HG03571 (cell line): Measurements from ENCODE around the gene CCDC195.
"Not testable (repeated sequence)": the region's sequence is repeated elsewhere in the genome, so short reads cannot be mapped to it uniquely, and the experiment has no call there.

ENCODE experiments used
- ATAC-seq: cut with Tn5 transposase; IDR thresholded peaks from one replicate; pipeline ENCODE4 v1.9.1; 2021; ENCODE audit not compliant: unreplicated experiment

The CCDC195 gene

DNA sequence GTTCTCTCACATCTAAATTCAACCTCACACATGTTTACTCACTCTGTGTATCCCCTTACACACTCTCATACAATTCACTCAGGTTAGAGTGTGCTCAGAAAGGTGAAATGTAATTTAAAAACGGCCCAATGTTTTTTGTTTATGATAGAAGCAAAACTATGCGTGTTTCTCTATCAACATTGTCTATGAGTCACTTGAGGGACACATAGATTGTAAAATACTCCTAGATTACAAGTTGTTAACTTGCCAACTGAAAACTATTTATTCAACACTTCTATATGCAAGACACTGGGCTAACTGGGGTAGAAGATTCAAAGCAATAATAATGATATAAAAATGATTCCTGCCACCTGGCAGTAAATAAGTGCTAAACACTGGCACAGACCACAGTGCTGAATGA is 24.6 kb downstream of the CCDC195 start:
- no peak for ATAC-seq

DNA sequence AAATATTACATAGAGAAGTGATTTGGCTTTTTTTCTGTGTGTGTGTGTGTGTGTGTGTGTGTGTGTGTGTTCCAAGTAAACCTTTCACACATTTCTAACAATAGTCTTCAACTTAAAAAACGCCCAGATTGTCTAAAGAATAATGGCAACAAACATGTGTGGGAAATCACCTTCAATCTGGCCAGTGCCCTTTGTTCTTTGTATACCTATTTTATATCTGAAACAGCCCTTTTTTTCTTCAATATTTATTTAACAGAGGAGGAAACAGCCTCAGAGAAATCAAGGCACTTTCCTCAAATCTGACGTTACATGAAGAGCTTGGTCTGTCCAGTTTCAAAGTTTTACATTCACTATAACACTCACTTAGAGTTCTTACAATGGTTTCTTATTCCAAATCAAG is 25.3 kb downstream of the CCDC195 start:
- ATAC-seq, result no peak

DNA sequence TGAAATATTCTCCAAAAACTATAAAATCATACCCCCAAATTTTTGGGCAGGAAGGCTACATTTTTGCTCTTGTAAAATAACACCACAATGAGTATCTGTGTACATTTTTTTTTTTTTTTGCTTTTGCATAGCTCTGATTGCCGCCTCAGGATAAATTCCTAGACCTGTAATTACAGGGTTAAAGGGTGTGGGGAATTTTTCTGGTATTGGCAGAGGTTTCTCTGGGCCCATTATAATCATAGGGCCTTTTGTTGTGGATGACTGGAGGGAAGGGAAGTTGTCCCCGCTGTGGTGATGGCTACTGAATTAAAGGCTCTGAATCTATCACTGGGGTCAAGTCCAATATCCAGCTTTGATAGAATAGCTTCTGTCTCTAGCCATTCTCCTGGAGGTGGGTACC is 26.6 kb downstream of the CCDC195 start:
- ATAC-seq, result no peak

DNA sequence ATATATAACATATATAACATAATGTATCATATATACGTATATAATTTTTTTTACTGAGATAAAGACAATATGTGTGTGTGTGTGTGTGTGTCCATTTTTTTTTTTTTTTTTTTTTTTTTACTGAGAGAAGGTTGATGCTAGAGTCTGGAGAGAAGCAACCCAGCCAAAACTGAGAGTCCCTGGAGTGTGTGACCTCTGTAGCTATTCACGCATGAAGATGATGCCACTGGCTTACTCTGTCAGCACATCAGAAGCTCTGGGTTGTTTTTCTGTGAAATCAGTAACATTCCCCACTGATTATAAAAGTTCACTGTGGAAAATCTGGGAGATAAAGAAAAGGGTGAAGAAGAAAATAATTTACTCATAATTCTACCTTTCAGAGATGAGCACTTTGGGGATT is 27.2 kb downstream of the CCDC195 start:
- no peak for ATAC-seq

DNA sequence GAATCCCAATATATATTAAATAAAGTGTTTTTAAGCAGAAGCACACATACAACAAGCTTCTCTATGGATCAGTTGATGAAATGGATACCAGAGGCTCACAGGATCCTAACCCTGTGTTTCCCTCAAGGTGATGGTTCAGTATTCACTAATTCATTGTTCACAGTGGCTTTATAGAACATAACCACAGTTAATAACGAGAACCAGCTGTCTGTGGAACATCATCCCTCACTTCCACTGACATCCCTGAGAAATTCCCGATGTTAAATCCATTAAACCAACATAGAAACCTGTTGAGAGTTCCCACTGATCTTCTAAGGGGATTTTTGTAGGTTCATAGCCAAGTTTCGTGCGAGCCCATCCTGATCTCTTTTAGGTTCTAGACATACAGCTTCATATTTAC is 29.0 kb downstream of the CCDC195 start:
- ATAC-seq, result no peak

DNA sequence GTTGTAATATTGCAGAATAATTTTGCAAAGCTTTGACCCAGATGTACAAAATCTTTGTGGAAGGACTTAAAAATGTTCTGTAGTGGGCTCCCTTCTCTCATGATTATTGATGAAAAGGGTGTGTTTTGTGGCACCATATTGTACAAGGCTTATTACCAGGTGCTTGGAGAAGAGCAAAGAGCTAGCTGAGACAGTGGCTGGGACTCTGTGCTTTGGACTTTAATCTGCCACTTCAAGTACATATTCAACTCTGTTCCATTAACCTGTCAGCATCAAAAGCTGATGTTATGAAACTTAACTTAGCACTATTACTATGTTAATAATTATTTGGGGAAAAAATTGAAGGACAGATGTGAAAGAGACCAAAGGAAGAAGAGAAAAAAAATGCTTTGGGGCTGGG is 31.0 kb downstream of the CCDC195 start:
- ATAC-seq, result no peak

DNA sequence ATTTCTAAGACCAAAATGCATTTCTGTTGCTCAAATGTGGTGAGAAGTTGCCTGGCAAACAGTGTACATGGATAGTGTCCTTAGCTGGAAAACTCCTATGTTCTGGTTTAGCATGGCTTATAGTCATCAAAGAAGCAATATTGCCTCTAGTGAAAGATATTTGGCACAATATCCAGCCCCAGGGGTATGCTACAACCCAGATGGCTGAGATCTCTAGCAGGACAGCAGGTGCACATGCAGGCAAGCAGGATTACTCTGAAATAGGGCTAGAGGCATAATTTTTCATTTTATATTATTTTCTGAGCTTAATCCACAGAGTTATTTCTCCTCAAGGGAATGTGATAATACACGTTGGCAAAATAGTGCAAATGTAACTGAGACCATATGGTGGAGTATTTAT is 34.0 kb downstream of the CCDC195 start:
- ATAC-seq, result no peak

DNA sequence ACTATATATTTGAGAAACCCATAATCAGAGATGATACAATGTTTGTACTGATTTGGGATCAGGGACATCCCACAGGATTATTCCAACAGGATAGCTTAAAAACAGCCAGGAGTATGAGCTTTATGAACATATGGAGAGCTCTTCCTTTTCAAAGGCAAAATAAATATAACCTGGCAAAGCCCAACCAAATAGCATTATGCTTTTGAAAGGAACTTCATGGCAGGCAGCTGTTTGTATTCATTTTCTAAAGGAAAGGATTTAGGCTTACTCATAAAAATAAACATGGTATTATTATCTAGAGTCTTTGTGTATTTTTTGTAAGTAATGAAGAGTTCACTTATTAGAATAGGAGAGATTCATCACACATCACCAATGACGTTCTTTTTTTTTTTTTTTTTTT is 44.4 kb downstream of the CCDC195 start:
- ATAC-seq, result no peak

DNA sequence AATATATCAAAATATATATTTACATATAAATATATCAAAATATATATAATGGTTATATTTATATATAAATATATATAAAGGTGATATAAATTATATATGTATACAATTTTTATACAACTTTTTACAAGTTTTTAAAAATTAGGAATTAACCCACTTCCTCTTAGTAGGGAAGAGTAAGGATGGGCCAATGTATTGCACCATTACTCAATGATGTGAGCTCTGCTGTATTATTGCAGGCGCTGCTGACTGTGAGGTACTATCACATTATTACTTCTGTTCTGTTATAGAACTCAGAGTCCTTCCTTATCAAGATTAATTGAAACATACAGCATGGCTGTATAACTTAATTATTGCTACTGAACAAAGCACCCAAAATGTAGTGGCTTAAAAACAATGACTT is 46.0 kb downstream of the CCDC195 start:
- ATAC-seq, result no peak

DNA sequence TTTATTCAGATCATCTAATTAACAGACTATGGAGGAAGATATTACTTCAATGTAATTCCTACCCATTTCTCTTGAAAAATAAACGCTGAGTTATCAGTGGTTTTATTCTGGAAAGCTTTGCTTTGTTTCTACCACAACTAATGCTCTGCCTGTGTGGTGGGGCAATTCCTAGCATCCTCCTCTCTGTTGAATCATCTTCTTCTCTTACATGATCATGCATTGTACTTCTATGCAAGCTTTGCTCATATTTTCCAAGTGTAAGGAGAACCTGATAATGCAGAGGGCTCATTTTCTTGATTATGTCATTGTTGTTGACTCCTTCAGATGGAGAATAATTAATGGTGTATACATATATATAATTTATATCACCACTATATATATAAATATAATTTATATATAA is 46.7 kb downstream of the CCDC195 start:
- ATAC-seq, result no peak

DNA sequence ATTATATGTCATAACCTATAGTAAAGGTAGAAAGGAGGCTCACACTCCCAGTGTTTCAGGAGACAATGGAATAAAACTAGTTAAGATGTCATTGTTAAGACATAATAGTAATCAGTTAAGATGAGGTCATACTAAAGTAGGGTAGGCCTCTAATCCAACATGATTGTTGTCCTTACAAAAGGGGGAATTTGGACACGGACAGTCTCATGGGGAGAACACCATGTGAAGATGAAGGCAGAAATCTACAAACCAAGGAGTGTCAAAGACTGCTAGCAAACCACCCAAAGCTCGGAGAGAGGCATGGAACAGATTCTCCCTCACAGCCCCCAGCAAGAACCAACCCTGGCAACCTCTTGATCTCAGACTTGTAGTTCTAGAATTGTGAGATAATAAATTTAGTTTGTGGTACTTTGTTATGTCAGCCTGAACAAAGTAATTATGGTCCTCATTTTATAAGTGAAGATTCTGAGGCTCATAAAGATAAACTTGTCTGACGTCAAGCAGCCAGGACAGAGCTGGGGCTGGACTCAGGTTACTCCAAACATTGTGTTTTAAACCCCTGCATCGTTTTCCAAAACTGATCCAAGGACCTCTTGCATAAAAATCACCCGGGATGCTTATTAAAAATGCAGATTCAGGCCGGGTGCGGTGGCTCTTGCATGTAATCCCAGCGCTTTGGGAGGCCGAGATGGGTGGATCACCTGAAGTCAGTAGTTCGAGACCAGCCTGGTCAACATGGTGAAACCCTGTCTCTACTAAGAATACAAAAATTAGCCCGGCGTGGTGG is 47.8 kb downstream of the CCDC195 start:
- ATAC-seq, result no peak

DNA sequence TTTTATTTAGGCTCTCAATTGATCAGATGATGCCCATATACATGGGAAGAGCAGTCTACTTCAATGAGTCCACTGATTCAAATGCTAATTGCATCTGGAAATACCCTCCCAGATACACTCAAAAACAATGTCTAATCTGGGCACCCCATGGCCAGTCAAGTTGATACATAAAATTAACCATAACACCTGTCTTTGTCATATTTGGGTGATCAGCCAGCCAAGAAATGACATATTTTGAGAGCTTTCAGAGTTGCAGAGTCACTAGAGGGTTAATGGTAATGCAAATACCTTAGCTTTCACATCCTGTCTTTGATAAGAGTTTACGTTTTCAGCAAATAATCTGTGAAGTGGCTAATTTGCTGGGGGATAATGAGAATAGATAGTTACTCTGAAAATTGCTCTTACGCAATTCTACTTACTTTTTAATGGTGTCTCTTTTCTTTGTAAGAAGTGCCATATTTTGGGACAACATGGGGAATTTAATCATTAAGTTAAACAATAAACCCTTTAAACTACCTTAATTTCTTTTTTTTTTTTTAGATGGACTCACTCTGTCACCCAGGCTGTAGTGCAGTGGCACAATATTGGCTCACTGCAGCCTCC is 49.1 kb downstream of the CCDC195 start:
- ATAC-seq, result peak; percentile 99

DNA sequence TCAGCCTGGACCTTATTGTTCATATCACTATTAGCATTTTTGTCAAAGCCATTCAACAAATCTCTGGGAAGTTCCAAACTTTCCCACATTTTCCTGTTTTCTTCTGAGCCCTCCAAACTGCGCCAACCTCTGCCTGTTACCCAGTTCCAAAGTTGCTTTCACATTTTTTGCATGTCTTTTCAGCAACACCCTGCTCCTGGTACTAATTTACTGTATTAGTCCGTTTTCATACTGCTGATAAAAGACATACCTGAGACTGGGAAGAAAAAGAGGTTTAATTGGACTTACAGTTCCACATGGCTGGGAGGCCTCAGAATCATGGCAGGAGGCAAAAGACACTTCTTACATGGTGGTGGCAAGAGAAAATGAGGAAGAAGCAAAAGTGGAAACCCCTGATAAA is 52.8 kb downstream of the CCDC195 start:
- ATAC-seq, result not testable (repeated sequence)

DNA sequence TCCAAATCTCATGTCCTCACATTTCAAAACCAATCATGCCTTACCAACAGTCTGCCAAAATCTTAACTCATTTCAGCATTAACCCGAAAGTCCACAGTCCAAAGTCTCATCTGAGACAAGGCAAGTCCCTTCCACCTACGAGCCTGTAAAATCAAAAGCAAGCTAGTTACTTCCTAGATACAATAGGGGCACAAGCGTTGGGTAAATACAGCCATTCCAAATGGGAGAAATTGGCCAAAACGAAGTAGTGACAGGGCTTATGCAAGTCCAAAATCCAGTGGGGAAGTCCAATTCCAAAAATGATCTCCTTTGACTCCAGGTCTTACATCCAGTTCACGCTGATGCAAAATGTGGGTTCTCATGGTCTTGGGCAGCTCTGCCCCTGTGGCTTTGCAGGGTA is 54.5 kb downstream of the CCDC195 start:
- ATAC-seq, result not testable (repeated sequence)

DNA sequence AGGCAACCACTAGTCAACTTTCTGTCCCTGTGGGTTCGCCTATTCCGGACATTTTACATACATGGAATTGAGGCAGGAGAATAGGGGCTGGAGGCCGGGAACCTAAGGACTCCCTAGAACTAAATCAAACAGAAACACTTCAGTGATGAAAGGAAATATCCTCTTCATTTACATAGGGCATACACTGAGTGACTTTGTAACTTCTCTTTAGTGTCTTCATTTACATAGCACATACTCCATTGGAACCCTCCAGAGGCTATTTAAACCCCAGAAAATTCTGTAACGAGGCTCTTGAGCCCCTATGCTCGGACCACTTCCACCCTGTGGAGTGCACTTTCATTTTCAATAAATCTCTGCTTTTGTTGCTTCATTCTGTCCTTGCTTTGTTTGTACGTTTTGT is 56.5 kb downstream of the CCDC195 start:
- ATAC-seq, result no peak

DNA sequence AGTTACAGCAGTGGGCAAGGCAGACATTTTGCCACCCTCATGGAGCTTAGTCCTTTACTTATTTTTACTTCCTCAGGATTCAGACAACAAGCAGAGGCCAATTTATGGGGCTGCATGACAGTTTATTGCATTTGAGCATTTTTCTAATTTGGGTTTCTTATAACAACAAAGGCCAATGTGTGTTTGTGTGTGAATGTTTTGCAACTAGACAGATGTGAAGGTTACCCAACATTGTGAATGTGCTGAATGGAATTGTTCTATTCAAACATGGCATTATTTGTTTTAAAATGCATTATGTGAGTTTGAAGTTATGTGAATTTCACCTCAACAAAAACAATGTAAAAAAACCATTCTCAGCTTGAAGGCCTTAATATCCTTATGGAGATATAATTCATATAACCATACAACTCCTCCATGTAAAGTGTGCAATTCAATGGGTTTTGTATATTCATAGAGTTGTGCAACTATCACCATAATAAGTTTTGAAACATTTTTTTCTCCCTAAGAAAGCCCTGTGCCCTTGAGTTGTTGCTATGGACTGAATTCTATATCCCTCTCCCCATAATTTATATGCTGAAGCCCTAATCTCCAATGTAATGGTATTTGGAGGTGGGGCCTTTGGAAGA is 57.3 kb downstream of the CCDC195 start:
- no peak for ATAC-seq

DNA sequence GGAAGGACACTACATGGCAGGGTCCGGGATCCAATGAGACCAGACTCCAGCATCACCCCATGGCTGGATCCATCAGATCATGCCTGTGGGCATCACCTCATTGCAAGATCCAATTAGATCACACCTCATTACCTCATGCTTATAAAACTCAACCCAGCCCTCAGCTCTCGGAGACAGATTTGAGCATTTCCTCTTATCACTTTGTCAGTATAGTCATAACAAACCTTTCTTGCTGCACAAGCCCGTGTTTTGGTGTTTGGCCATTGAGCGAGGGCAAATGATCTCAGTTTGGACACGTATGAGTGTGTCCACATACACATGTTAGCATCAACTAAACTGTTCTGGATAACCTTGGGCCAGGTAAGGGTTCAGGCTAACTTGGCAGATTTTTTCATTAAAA is 58.8 kb downstream of the CCDC195 start:
- ATAC-seq, result no peak

DNA sequence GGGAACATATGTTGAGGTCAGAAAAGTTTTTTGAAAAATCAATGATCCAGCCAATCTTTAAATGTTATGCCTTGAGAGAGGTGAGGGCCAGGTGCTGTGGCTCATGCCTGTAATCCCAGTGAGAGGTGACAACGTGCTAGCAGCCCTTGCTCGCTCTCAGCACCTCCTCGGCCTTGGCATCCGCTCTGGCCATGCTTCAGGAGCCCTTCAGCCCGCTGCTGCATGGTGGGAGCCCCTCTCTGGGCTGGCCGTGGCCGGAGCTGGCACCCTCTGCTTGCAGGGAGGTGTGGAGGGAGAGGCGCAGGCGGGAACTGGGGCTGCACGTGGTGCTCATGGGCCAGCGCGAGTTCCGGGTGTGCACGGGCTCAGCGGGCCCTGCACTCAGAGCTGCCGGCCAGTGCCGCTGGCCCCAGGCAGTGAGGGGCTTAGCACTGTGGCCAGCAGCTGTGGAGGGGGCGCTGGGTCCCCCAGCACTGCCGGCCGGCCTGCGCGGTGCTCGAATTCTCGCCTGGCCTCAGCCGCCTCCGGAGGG is 61.1 kb downstream of the CCDC195 start:
- no peak for ATAC-seq
